Subcutaneous abdominal adipose tissue (tissue), 5 donors: ENCODE measurements around the gene RAC2.

Experiments
- H3K27ac ChIP-seq: one replicate; pipeline ENCODE4 v1.7.0; 2013; ENCODE audit warnings: low read depth, mild to moderate bottlenecking, inconsistent platforms, low read length, moderate library complexity
- H3K27me3 ChIP-seq, 5 donors: one replicate each; pipeline ENCODE4 v1.7.0; 2013; ENCODE audit warnings: low read length in 5 of 5, inconsistent platforms in 1 of 5; ENCODE audit not compliant: control insufficient read depth in 5 of 5, insufficient read depth in 4 of 5
- H3K36me3 ChIP-seq, 5 donors: one replicate each; pipeline ENCODE4 v1.7.0; 2013; ENCODE audit warnings: low read length in 5 of 5; ENCODE audit not compliant: control insufficient read depth in 5 of 5, insufficient read depth in 5 of 5
- H3K4me1 ChIP-seq, 5 donors: one replicate each; pipeline ENCODE4 v1.7.0; 2013; ENCODE audit warnings: low read length in 5 of 5, mild to moderate bottlenecking in 3 of 5, moderate library complexity in 1 of 5; ENCODE audit not compliant: control insufficient read depth in 5 of 5, insufficient read depth in 5 of 5
- H3K4me3 ChIP-seq, 5 donors: one replicate each; pipeline ENCODE4 v1.7.0; 2013; ENCODE audit warnings: low read length in 5 of 5, low read depth in 1 of 5
- H3K9ac ChIP-seq, 5 donors: one replicate each; pipeline ENCODE4 v1.7.0; 2013; ENCODE audit warnings: low read length in 5 of 5, mild to moderate bottlenecking in 4 of 5, moderate library complexity in 3 of 5
- H3K9me3 ChIP-seq, 5 donors: one replicate each; pipeline ENCODE4 v1.7.0; 2013; ENCODE audit warnings: low read length in 5 of 5; ENCODE audit not compliant: control insufficient read depth in 5 of 5
- donor health status: healthy.
- donor health status: healthy.
- donor health status: healthy.
- donor health status: healthy.
- donor health status: healthy.

The RAC2 gene

GRCh38 chr22:37185646-37186227 is 58.3 kb downstream of the RAC2 start:
- peaks cover 0 to 2% (median 0%) of the 10 kb centered on the region in 5 donors for H3K27me3 ChIP-seq
- H3K9me3 ChIP-seq = no peaks in the 10 kb centered on the region
- peaks cover 14 to 48% (median 36%) of the 10 kb centered on the region in 5 donors for H3K4me1 ChIP-seq
- peaks cover 0 to 4% (median 0%) of the 10 kb centered on the region in 5 donors for H3K36me3 ChIP-seq
- no peak overlapping the region for H3K27ac ChIP-seq
- H3K9ac ChIP-seq = no peak overlapping the region
- no peak overlapping the region for H3K4me3 ChIP-seq

- Histone ChIP-seq H3K27me3 (peaks cover 0 to 2% (median 0%) of the 10 kb centered on the region in 5 donors), H3K36me3 (peaks cover 0 to 4% (median 0%) of the 10 kb centered on the region in 5 donors), H3K4me3 (no peak overlapping the region), H3K9me3 (no peaks in the 10 kb centered on the region), H3K4me1 (peaks cover 14 to 56% (median 38%) of the 10 kb centered on the region in 5 donors), H3K9ac (no peak overlapping the region), H3K27ac (no peak overlapping the region)
Measured at GRCh38 chr22:37184816-37185541, 59.1 kb downstream of the RAC2 start.

DNA sequence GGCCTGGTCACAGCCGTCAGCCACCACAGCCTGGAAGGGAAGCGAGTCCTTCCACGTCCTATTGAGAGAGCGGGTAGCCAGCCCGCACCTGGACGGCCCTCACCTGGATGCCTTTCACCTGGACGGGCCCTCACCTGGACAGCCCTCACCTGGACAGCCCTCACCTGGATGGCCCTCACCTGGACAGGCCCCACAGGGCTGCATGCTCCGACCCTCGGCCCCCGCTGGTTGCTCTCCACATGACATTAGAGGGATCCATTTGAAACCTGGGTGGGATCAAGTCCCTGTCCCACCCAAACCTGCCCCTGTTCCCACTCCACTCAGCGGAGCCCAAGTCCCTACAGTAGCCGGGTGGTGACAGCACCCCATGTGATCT is 59.7 kb downstream of the RAC2 start:
- Histone ChIP-seq H3K27ac (no peak overlapping the region), H3K4me1 (peaks cover 14 to 56% (median 42%) of the 10 kb centered on the region in 5 donors), H3K27me3 (peaks cover 0 to 2% (median 0%) of the 10 kb centered on the region in 5 donors), H3K9ac (no peak overlapping the region), H3K4me3 (no peak overlapping the region), H3K36me3 (peaks cover 0 to 4% (median 0%) of the 10 kb centered on the region in 5 donors), H3K9me3 (no peaks in the 10 kb centered on the region)

DNA sequence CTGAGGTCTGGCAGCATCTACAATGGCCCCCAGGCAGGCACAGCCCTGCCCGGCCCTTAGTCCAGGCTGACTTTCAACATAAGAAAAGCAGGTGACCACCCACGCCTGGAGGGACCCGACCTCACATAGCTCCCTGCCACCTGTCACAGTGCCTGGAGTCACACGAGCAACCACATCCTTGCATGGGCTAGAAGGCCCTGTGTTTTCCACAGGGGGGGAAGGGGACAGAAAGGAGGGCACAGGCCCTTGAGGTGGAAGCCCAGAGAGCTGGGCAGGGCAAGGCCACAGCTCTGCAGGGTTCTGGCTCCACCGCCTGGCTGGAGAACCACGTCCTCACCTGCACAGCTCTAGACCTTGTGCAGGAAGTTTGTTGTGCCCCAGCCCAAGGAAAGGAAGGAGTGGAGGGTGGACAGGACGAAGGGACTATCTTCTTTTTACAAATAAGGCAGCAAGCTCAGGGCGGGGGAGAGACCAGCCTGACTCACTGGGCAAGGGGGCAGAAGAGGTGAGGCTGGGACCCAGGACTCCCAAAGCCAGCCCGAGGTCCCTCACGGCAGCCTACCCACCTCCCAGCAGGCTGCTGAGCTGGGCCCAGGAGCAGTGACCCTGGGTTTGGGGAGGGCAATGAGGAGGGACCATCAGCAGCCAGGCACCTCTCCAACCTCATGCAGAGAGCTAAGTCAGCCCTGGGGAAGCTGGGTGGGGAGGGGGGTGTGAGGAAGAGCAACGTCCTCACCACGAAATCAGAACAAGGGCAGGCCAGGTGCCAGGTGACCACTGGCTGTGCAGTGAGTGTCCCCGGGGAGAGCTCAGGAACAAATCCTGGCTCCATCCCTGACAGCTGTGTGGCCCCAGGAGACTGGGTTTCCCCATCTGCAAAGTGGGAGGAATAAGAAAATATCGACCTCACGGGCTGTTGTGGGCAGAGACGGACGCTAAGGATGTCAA is 60.4 kb downstream of the RAC2 start:
- H3K9ac ChIP-seq = no peak overlapping the region

GRCh38 chr22:37182949-37183245 is 61.2 kb downstream of the RAC2 start:
- H3K4me1 ChIP-seq = peaks cover 21 to 55% (median 42%) of the 10 kb centered on the region in 5 donors
- H3K36me3 ChIP-seq = peaks cover 0 to 4% (median 0%) of the 10 kb centered on the region in 5 donors
- no peak overlapping the region for H3K4me3 ChIP-seq

More for the DNA sequence above, 60.4 kb downstream of the RAC2 start:
- peaks cover 0 to 2% (median 0%) of the 10 kb centered on the region in 5 donors for H3K27me3 ChIP-seq
- H3K4me1 ChIP-seq = peaks cover 14 to 55% (median 42%) of the 10 kb centered on the region in 5 donors
- no peaks in the 10 kb centered on the region for H3K9me3 ChIP-seq
- no peak overlapping the region for H3K27ac ChIP-seq
- H3K36me3 ChIP-seq = peaks cover 0 to 4% (median 0%) of the 10 kb centered on the region in 5 donors
- H3K4me3 ChIP-seq = no peak overlapping the region

DNA sequence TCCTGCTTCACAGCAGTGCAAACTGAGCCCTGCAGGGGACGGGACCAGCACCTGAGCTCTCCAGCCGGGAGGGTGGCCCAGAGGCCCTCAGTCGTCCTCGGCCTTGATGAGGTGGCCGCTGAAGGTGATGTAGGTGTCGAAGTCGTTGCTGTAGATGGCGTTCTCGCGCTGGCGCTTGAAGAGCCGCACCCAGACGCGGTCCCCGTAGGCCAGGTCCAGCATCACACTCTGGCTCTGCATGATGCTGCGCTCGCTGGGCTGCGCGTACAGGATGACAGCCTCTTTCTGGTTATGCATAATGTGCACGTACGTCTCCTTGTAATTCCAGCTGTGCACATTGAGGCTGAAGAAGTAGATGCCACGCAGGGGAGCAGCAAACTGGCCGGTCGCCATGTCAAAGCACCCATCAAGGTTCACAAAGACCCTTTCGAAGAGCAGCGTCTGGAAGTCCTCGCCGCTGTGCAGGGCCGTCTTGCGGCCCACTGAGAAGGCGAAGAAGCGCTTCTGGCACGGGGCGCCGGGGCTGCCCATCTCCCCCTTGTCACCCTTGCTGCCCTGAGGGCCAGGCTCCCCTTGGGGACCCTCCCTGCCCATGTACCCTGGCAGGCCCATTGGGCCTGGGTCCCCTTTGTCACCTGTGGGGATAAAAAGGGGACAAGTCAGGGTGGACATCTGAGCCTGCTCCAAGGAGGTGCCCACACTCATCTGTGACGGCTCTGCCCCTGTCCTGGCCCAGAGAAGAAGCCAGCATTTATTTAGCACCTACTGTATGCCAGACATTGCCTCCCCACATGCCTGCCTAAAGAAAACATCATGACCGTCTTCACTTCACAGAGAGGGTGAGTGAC is 61.7 kb downstream of the RAC2 start:
- no peak overlapping the region for H3K4me3 ChIP-seq
- peaks cover 0 to 2% (median 0%) of the 10 kb centered on the region in 5 donors for H3K27me3 ChIP-seq
- no peak overlapping the region for H3K27ac ChIP-seq
- H3K9ac ChIP-seq = no peak overlapping the region
- peaks cover 0 to 4% (median 0%) of the 10 kb centered on the region in 5 donors for H3K36me3 ChIP-seq
- no peaks in the 10 kb centered on the region for H3K9me3 ChIP-seq
- peaks cover 19 to 55% (median 42%) of the 10 kb centered on the region in 5 donors for H3K4me1 ChIP-seq

More at GRCh38 chr22:37182949-37183245, 61.2 kb downstream of the RAC2 start:
- Histone ChIP-seq H3K9me3 (no peaks in the 10 kb centered on the region), H3K27ac (no peak overlapping the region), H3K9ac (no peak overlapping the region), H3K27me3 (peaks cover 0 to 2% (median 0%) of the 10 kb centered on the region in 5 donors)

DNA sequence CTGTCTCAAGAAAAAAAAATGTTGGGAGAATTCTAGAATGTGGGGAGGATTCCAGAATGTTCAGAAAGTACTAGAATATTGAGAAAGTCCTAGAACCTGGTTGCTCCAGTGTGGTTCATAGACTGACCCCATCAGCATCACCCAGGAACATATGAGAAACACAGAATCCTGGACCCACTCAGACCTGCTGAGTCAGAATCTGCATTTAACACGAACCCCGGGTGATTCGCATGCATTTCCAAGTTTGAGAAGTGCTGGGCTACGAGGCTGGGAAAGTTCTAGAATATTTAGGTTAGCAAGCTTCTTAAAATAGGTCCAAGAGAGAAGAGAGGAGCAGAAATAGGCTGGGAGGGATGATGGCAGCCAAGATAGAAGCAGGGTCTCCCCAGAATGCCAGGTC is 62.4 kb downstream of the RAC2 start:
- Histone ChIP-seq H3K27ac (no peak overlapping the region), H3K4me3 (no peak overlapping the region), H3K36me3 (peaks cover 0 to 4% (median 0%) of the 10 kb centered on the region in 5 donors), H3K27me3 (peaks cover 0 to 2% (median 0%) of the 10 kb centered on the region in 5 donors), H3K9ac (no peak overlapping the region), H3K4me1 (peaks cover 20 to 55% (median 42%) of the 10 kb centered on the region in 5 donors), H3K9me3 (no peaks in the 10 kb centered on the region)

DNA sequence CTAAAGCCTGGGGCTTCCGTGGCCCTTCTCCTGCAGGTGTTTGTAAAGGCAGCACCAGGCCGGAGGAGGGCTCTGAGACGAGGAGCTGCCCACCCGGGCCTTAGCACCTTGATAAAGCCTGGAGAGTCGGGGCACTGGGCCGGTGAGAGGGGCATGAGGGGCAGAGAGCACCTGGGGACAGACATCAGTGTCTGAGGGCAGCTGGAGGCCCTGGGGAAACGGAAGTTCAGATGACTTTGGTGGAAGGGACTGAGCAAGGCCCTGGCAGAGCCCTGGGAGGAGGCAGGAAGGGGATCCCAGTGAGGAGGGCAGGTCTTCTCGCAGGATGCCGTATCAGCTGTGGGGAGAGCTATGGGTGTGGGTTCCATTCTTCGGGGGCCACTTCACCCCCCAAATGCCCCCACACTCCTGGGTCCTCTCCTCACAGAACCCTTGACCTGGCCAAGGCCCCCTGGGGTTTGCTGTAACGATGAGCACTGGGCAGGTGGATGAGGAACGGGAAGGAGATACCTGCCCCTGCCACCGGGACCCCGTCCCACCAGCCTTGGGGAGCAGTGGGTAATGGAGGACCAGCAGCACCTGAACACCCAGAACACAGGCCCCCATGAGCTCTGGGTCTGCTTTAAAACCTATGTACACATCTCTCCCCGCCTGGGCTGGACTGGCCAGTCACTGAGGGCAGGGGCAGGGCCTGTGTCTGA is 63.4 kb downstream of the RAC2 start:
- peaks cover 0 to 4% (median 0%) of the 10 kb centered on the region in 5 donors for H3K36me3 ChIP-seq
- H3K9ac ChIP-seq = no peak overlapping the region
- peak overlapping the region; percentile 82 for H3K27ac ChIP-seq
- no peak overlapping the region for H3K4me3 ChIP-seq
- no peaks in the 10 kb centered on the region for H3K9me3 ChIP-seq
- H3K27me3 ChIP-seq = peaks cover 0 to 2% (median 0%) of the 10 kb centered on the region in 5 donors
- peaks cover 30 to 55% (median 47%) of the 10 kb centered on the region in 5 donors for H3K4me1 ChIP-seq
